Lower leg skin (tissue), 4 donors: ENCODE results near the gene MT1E. TPM values are rescaled to one million over a fixed set of nuclear protein-coding genes. Genes with fewer than 3 reads are reported as not detected.

Experiments
- DNase-seq, 2 donors: peaks; one replicate each; pipeline ENCODE4 v3.0.0-alpha.2; 2019; ENCODE audit warnings: low spot score in 2 of 2
- H3K4me3 ChIP-seq: fragments of 200-600 bp; sonication (generic); 2 replicates; pipeline ENCODE4 v1.5.1; 2017; ENCODE audit warnings: mild to moderate bottlenecking, low read depth; ENCODE audit not compliant: poor library complexity, severe bottlenecking
- CTCF ChIP-seq, 3 donors: fragments of 450-650 bp; IDR thresholded peaks; one replicate each; pipeline ENCODE4 v1.5.1; 2016; ENCODE audit warnings: antibody characterized with exemption in 3 of 3, mild to moderate bottlenecking in 3 of 3, moderate library complexity in 2 of 3
- POLR2A ChIP-seq, 2 donors: fragments of 450-650 bp; IDR thresholded peaks; one replicate each; pipeline ENCODE4 v1.6.1; 2016 to 2017; ENCODE audit warnings: antibody characterized with exemption in 2 of 2, mild to moderate bottlenecking in 1 of 2, moderate library complexity in 1 of 2
- WGBS, 2 donors: methylation state at CpG; one replicate each; pipeline ENCODE4 v1.1.5; 2018; 5-methylcytosine and 5-hydroxymethylcytosine counted together
- intact Hi-C: fragments of 100-400 bp; cut with DNase I; formaldehyde crosslinking; loops from one replicate; pipeline ENCODE4 v1.15.0; 2023; ENCODE audit warnings: low total_unique reads
- total RNA-seq, 4 donors: library from RNA; depleted of rRNA; stranded (reverse); fragments of >200 nt; gene quantifications; one replicate each; pipeline ENCODE4 v1.1.0, GENCODE V29; 2016

MT1E gene
- total RNA-seq, 4 donors from 2014 or later: 140 to 437 (median 224) TPM

GRCh38 chr16:56630134-56630533 is 4.6 kb downstream of the MT1E start:
- intact Hi-C loops: no loop called here
- WGBS, 2 donors: 78 to 79% methylated on average over 3 of the region's 3 CpGs
- TF ChIP-seq POLR2A (IDR thresholded peaks at IDR 0.05): no peak
- TF ChIP-seq CTCF (IDR thresholded peaks at IDR 0.05): no peak
- no peak overlapping the region for H3K4me3 ChIP-seq
- no peak for DNase-seq

- TF ChIP-seq CTCF (IDR thresholded peaks at IDR 0.05) (no peak), POLR2A (IDR thresholded peaks at IDR 0.05) (no peak)
- intact Hi-C loops: no loop called here
Measured at GRCh38 chr16:56631197-56631596, 5.6 kb downstream of the MT1E start.

GRCh38 chr16:56631832-56632155 is 6.2 kb downstream of the MT1E start:
- WGBS, 2 donors: 46 to 47% methylated on average over 14 of the region's 14 CpGs
- DNase-seq: no peak
- peak overlapping the region; percentile 21 for H3K4me3 ChIP-seq
- TF ChIP-seq CTCF (IDR thresholded peaks at IDR 0.05): no peak
- no peak for TF ChIP-seq POLR2A (IDR thresholded peaks at IDR 0.05)
- intact Hi-C loops: no loop called here

More at GRCh38 chr16:56631197-56631596, 5.6 kb downstream of the MT1E start:
- no peak overlapping the region for H3K4me3 ChIP-seq
- no peak for DNase-seq
- WGBS, 2 donors: 88 to 93% methylated on average over 10 of the region's 10 CpGs

GRCh38 chr16:56632156-56632847 is 6.7 kb downstream of the MT1E start, which contains the start of gene MT1M:
TSS of gene MT1M (plus strand) at chr16:56632659. CDS start at chr16:56632732, 73 bp downstream.
- TF ChIP-seq POLR2A (IDR thresholded peaks at IDR 0.05) (no peak), CTCF (IDR thresholded peaks at IDR 0.05) (no peak)
- DNase-seq: peak; percentile 46 to 95
- intact Hi-C loops: no loop called here
- peak within 1 kb of the TSS; percentile 21 for H3K4me3 ChIP-seq
- WGBS, 2 donors: 5 to 7% methylated on average over 26 to 50 of the region's 61 CpGs

- 26 to 39% methylated on average over 6 of the region's 6 CpGs for WGBS, 2 donors
- DNase-seq: no peak
- TF ChIP-seq CTCF (IDR thresholded peaks at IDR 0.05): no peak
- no peak for TF ChIP-seq POLR2A (IDR thresholded peaks at IDR 0.05)
- peak overlapping the region; percentile 21 for H3K4me3 ChIP-seq
- intact Hi-C loops: no loop called here
Measured at GRCh38 chr16:56632848-56633365, 7.3 kb downstream of the MT1E start.
